Embryonic facial prominence (tissue), 1 donor: Measurements from ENCODE around the gene LAMC3.
"Not testable (repeated sequence)": the region's sequence is repeated elsewhere in the genome, so short reads cannot be mapped to it uniquely, and the experiment has no call there.

ENCODE experiments used
- DNase-seq: peaks from one replicate; pipeline ENCODE4 v3.0.0-alpha.2; 2016; ENCODE audit errors: extremely low spot score

The LAMC3 gene

DNA sequence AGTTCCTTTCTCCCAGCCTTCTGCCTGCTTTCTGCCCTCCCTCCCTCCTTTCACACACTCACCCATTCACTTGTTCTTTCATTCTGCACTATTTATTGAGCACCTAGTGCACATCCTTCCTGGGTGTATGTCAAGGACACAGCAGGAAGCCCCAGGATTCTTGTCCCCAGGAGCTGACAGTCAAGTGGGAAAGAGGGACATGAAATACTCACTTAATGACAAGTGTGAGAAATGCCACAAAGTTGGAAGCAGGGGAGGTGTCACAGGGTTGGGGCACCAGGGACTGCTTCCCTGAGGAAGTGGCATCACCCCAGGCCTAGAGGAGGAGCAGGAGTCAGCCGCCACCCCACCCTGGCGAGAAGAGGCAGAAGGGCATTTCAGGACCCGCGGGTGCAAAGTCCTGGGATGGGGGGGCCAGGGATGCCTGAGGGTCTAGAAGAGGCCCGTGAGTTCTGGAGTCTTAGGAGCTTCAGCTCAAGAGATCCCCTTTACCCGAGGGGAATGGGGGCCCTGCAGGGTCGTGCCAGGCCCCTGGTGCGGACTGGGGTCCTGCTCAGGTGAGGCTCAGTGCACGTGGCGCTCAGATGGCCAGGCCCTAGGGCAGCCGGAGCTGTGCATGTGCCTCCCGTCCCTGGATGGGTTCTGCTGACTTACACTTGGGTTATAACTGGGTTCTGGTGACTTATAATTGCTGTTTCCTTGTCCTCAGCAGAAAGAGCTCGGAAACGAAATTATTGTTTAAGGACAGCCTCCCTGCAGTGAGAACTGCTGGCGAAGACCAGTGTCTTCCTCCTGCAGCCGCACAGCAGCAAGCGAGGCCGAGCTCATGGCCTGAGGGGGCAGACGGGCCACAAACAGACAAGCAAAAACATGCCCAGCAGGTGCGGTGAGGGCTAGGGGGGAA, 16.9 kb upstream of the LAMC3 start:
- no peak for DNase-seq

GRCh38 chr9:130992682-130993032, 16.3 kb upstream of the LAMC3 start:
- no peak for DNase-seq

GRCh38 chr9:130993303-130994030, 15.5 kb upstream of the LAMC3 start:
- no peak for DNase-seq

- no peak for DNase-seq
These were observed 14.6 kb upstream of the LAMC3 start for GRCh38 chr9:130994135-130995085.

DNA sequence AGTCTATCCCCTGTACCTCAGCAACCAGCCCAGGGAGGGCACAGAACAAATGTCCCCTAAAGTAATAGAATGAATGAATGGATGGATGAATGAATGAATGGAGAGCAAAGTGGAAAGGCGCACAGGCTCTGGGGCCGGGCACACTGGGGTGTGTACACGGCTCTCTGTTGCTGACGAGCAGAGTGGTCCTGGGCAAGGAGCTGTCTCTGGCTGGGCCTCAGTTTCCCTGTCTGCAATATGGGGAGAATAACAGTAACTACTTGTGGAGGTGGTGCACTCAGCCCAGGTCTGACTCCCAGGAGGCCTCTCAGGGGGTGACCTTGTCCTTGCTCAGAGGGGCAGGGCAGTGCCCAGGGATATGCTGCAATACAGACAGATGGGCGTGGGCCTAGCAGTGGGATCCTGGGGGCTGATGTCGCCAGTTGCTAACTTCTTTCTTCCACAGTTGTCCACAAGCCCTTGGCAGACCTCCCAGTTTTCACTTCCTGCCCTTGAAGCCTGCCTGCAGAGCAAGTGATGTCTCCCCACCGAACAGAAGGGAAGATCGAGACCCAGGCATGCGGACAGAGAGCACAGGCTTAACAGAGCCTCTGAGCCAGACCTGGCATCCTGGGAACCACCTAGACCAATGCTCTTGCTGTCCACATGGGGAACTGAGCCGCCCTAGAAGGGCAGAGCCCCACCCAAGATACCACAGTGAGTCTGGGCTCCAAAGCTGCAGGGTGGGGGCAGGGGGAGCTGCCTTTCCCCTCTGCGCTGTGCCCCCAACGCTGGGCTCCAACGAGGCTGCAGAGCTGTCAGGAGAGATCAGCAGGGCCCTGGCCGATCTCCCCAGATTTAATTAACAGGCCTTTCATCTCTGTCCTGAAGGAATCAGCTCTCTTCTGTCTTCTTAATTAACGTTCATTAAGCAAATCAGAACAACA, 13.6 kb upstream of the LAMC3 start:
- DNase-seq, result no peak

DNA sequence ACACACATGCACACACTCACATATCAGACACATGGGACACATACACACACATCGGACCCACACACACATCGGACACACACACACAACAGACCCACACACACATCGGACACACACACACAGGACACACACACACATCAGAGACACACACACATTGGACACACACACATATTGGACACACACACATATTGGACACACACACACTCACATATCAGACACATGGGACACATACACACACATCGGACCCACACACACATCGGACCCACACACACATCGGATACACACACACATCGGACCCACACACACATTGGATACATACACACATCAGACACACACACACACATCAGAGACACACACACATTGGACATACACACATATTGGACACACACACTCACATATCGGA, 12.8 kb upstream of the LAMC3 start:
- DNase-seq, result no peak

DNA sequence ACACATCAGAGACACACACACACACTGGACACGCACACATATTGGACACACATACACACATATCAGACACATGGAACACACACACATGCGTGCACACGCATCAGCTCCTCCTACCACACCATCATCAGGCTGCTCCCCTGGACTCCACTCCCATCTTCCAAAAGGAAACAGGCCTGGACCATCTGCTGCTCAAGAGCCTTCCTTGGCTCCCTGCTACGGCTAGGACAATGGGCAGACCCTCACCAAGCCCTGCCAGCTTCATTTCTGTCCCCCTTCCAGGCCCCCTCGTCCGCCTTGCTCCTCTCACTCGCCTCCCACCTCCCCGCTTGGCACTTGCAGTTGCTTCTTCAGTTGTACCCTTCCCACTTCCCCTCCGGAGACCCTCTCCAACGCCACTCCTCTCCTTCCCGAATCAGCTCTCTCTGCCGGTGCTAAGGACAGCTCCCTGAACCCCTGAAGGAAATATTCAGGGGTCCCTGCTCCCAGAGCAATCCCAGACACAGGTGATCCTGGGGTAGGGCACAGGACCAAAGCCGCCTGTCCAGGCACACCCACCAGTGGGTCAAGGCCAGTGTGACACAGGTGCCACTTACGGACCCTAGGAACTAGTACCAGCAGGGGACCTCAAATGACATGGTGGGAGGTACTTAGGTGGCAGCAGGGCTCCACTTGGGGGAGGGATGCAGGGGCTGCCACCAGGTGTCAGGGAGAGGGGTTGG, 12.1 kb upstream of the LAMC3 start:
- DNase-seq, result no peak

DNA sequence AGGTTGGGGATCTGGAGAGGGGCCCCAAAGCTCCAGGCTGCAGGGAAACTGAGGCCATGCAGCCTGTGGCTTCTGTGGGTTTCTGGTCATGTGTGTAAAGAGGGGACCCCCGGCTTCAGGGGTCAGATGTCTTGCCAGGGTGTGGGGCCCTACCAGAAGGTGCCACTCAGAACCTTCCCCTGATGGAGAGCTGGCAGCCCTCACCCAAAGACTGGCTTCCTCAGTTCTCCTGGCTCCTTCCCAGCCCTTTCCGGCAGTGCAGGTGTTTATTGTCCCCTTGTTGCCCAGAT, 11.6 kb upstream of the LAMC3 start:
- DNase-seq, result no peak

DNA sequence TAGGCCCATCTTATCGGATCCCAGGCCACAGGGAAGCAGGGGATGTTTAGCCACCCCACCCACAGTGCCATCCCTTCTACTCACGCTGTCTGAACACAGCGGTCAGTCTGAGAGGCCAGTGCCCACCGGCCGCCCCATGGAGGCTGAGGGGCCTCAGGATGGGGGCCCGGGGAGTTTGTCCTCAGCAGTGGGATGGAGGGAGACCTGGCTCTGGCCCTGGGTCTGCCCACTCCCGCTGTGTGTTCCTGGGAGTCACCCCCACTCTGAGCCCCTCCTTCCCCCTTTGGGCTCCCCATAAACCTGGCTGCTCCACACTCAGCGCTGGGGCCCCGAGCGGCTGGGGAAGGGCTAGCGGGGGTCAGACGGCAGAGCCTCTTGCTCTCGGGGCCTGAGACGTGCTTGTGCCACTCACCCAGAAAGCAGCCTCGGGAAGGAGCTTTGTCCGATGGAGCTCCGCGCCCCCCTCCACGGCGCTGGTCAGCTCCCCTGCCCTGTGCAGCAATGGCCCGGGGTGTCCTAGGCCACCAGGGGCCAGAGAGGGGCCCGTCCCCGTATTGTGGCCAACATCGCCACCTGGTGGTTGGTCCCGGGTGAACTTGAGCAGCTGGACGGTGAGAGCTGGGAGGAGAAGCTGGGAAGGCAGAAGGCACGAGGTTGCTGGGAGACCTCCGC, 10.9 kb upstream of the LAMC3 start:
- no peak for DNase-seq

GRCh38 chr9:130998597-130999244, 10.3 kb upstream of the LAMC3 start:
- no peak for DNase-seq

GRCh38 chr9:130999245-130999623, 9.7 kb upstream of the LAMC3 start:
- DNase-seq, result no peak

GRCh38 chr9:131000526-131000925, 8.4 kb upstream of the LAMC3 start:
- DNase-seq, result not testable (repeated sequence)

- DNase-seq, result no peak
These were observed 8.0 kb upstream of the LAMC3 start for GRCh38 chr9:131001021-131001420.

GRCh38 chr9:131001990-131002389, 7.0 kb upstream of the LAMC3 start:
- no peak for DNase-seq

DNA sequence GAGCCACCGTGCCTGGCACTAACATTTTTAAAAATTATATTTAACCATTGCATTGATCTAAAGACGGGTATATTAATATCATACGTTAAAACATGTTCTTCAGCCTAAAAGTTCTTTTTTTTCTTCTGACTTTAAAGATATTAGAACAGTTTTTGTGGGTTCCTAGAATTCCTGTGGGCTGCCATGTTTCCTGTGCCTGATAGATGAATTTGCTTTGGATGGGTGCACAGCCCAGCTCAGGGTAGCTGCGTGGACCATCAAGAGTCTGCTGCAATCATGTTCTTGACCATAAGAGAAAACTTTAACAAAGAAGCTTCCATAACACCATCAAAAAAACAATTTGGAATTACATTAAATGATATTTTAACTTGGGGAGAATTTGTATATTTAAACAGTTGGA, 2.4 kb upstream of the LAMC3 start:
- DNase-seq, result no peak

GRCh38 chr9:131008086-131008485, 888 bp upstream of the LAMC3 start:
- no peak for DNase-seq

- DNase-seq, result no peak
These were observed 438 bp upstream of the LAMC3 start for GRCh38 chr9:131008563-131008908.

DNA sequence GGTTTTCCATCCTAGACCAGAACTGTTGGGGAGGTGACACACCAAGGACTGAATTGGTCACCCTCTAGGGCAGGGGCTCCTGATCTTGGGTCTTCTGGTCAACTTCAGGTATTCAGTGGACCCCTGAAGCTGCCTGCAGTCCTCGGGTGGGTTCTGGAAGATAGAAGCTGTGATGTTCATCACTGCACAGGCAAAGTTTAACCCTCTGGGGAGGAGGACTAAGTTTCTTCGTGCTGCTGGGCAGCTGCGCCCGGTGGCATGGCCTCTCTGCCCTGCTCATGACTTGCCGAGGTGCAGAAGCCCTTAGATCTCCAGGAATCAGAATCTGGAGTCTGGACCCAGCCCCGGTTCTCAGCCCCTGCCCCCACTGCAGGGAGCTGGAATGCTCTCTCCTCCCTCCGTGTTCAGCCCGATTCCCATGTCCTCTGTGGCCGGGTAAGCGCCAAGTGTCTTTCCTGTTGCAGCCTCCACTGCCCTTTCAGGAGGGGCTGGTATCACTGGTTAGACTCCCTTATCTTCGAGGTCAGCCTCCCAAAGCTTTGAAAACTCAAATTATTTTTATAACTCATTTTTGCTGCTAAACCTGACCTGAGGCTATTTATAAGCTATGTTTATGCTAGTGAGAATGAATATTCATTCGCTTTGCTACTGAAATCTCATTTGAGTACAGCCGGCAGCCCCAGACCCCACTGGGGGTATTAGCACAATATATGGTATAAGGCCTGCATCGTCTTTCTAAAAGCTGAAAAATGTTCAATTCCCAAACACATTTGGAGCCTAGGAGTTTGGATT, 1.7 kb downstream of the LAMC3 start:
- no peak for DNase-seq
